Gastrocnemius medialis (tissue), 4 donors: ENCODE data around the gene RAB3GAP1.

ENCODE experiments used
- CTCF ChIP-seq, 5 experiments: fragments of 450-650 bp in 3 of 5; fragments of 200-600 bp in 2 of 5; sonication (generic) in 2 of 5; IDR thresholded peaks in 4 of 5; conservative IDR thresholded peaks in 1 of 5; 1 replicate in 4 of 5; 2 replicates in 1 of 5; pipeline ENCODE4 v1.5.1; 2016 to 2019; ENCODE audit warnings: antibody characterized with exemption in 5 of 5, mild to moderate bottlenecking in 3 of 5, moderate library complexity in 3 of 5
- POLR2A ChIP-seq, 2 donors: fragments of 450-650 bp; IDR thresholded peaks; one replicate each; pipeline ENCODE4 v1.6.1; 2017; ENCODE audit warnings: antibody characterized with exemption in 2 of 2, mild to moderate bottlenecking in 2 of 2, moderate library complexity in 2 of 2

- TF ChIP-seq POLR2A (IDR thresholded peaks at IDR 0.05) (no peak), CTCF (IDR thresholded peaks at IDR 0.05 in 4 of 5, conservative IDR thresholded peaks at IDR 0.05 in 1 of 5) (no peak)
These were observed 80.2 kb downstream of the RAB3GAP1 start for GRCh38 chr2:135132314-135132713.
